Measurements from ENCODE around the gene IPMK. TPM values are rescaled to one million over a fixed set of nuclear protein-coding genes. Genes with fewer than 3 reads are reported as not detected.

The IPMK gene
- total RNA-seq, 1 experiment from 2014 or later, result 7.2 TPM

DNA sequence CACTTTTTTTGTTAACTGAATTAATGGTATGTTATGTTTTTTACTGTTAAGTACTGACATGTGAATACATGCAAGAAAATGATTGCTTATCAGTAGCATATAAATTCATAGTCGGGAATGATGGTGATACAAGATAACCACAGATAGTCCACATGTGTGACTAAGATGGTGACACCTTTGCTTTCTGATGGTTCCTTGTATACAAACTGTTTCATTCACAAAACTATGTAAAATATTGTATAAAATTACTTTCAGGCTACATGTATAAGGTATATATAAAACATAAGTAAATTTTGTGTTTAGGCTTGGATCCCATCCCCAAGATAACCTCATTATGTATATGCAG lies 11.2 kb upstream of the IPMK start:
- H4K20me1 ChIP-seq (ENCODE audit: control insufficient read depth, insufficient read depth, insufficient read length), result no peaks in the 10 kb centered on the region
- H3K9ac ChIP-seq (ENCODE audit: extremely low read depth, insufficient read length, low read length), result no peak overlapping the region
- no peaks in the 10 kb centered on the region for H3K4me1 ChIP-seq (ENCODE audit: insufficient read depth, low read length)
- H3K18ac ChIP-seq (ENCODE audit: insufficient read length, low read depth, low read length), result no peak overlapping the region
- no peak overlapping the region for H4K91ac ChIP-seq (ENCODE audit: insufficient read length, low read depth, low read length)
- H3K4me3 Mint-ChIP-seq, result no peak overlapping the region
- H3K4me1 Mint-ChIP-seq, result peaks cover 3 to 8% of the 10 kb centered on the region in 2 experiments
- no CpG with 5 or more reads among the region's 1 CpG for WGBS (ENCODE audit: extremely low coverage, insufficient read length, low lambda C conversion rate)
- no peak overlapping the region for H3K14ac ChIP-seq (ENCODE audit: insufficient read depth, low read length)
- no peaks in the 10 kb centered on the region for H3K27me3 ChIP-seq (ENCODE audit: insufficient read depth, low read length)
- no peak overlapping the region for H4K8ac ChIP-seq (replicated peaks; ENCODE audit: insufficient read length, low read depth, low read length)
- no peaks in the 10 kb centered on the region for H3K27me3 Mint-ChIP-seq (ENCODE audit: low read depth)
- H3K23me2 ChIP-seq (ENCODE audit: insufficient read length, low read depth, low read length, poor library complexity, severe bottlenecking), result no peaks in the 10 kb centered on the region
- TF ChIP-seq, protein P1, sequence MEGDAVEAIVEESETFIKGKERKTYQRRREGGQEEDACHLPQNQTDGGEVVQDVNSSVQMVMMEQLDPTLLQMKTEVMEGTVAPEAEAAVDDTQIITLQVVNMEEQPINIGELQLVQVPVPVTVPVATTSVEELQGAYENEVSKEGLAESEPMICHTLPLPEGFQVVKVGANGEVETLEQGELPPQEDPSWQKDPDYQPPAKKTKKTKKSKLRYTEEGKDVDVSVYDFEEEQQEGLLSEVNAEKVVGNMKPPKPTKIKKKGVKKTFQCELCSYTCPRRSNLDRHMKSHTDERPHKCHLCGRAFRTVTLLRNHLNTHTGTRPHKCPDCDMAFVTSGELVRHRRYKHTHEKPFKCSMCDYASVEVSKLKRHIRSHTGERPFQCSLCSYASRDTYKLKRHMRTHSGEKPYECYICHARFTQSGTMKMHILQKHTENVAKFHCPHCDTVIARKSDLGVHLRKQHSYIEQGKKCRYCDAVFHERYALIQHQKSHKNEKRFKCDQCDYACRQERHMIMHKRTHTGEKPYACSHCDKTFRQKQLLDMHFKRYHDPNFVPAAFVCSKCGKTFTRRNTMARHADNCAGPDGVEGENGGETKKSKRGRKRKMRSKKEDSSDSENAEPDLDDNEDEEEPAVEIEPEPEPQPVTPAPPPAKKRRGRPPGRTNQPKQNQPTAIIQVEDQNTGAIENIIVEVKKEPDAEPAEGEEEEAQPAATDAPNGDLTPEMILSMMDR (conservative IDR thresholded peaks at IDR 0.05), result no peak
- no peak overlapping the region for H3K23ac ChIP-seq (ENCODE audit: insufficient read length, low read depth, low read length)
- H2BK15ac ChIP-seq (ENCODE audit: low read depth, low read length), result no peak overlapping the region
- H3K79me2 ChIP-seq (ENCODE audit: insufficient read depth, low read length), result no peaks in the 10 kb centered on the region
- no peak overlapping the region for H2AFZ ChIP-seq (ENCODE audit: low read length)
- H2BK5ac ChIP-seq (ENCODE audit: insufficient read length, low read length), result no peak overlapping the region
- peaks cover 2 to 16% (median 4%) of the 10 kb centered on the region in 3 experiments; a peak in 5 of 7 replicates for H3K36me3 Mint-ChIP-seq (ENCODE audit: insufficient read depth in 1 of 3, low read depth in 3 of 3)
- H3K27ac ChIP-seq (ENCODE audit: insufficient read length, low read depth, low read length), result no peak overlapping the region
- H4K5ac ChIP-seq (ENCODE audit: insufficient read length, low read depth, low read length), result no peak overlapping the region
- H3K56ac ChIP-seq (ENCODE audit: insufficient read length, low read depth, low read length), result no peak overlapping the region
- no peak overlapping the region for H2BK12ac ChIP-seq (ENCODE audit: insufficient read length, low read depth, low read length)
- H3T11ph ChIP-seq (ENCODE audit: low read length), result no peak overlapping the region
- no peak for DNase-seq
- no peak overlapping the region for H2BK120ac ChIP-seq (ENCODE audit: low read depth, low read length, poor library complexity, severe bottlenecking)
- H2BK20ac ChIP-seq (ENCODE audit: low read depth, low read length, poor library complexity, severe bottlenecking), result no peak overlapping the region
- H3K27ac Mint-ChIP-seq, result no peak overlapping the region
- H3K4ac ChIP-seq (ENCODE audit: low read depth, low read length), result no peak overlapping the region
- no peak overlapping the region for H3K4me2 ChIP-seq (ENCODE audit: insufficient read depth, insufficient read length, low read length)
- H3K79me1 ChIP-seq (ENCODE audit: insufficient read depth, low read depth, low read length, poor library complexity, severe bottlenecking), result peaks cover 2% of the 10 kb centered on the region
- H2AK5ac ChIP-seq (ENCODE audit: insufficient read length, low read length), result no peak overlapping the region
- no peaks in the 10 kb centered on the region for H3K9me3 Mint-ChIP-seq
- H3K9me3 ChIP-seq (ENCODE audit: control insufficient read depth, low read depth, low read length), result no peaks in the 10 kb centered on the region
